OCI-LY1 (cell line): ENCODE results near the gene CXCL6.

ENCODE experiments used
- H2AFZ ChIP-seq: fragments of 200-600 bp; sonication (generic), shearing (Covaris generic); 2 replicates; pipeline ENCODE4 v1.6.0; 2014; ENCODE audit warnings: antibody characterized with exemption, mild to moderate bottlenecking, low read length
- H3F3A ChIP-seq: fragments of 200-600 bp; sonication (generic), shearing (Covaris generic); 2 replicates; pipeline ENCODE4 v1.6.0; 2014; ENCODE audit warnings: mild to moderate bottlenecking, antibody characterized with exemption, low read length, moderate library complexity; ENCODE audit not compliant: insufficient read depth
- H3K27ac ChIP-seq: fragments of 200-600 bp; sonication (generic); 2 replicates; pipeline ENCODE4 v1.5.1; 2014; ENCODE audit warnings: low read length, mixed run types, mild to moderate bottlenecking, low read depth; ENCODE audit not compliant: poor library complexity, severe bottlenecking
- H3K27me3 ChIP-seq: fragments of 200-600 bp; sonication (generic); 2 replicates; pipeline ENCODE4 v1.6.0; 2014; ENCODE audit warnings: antibody characterized with exemption, mild to moderate bottlenecking, low read length, moderate library complexity; ENCODE audit not compliant: insufficient read depth
- H3K36me3 ChIP-seq: fragments of 200-600 bp; sonication (generic); 2 replicates; pipeline ENCODE4 v1.6.1; 2014; ENCODE audit warnings: mild to moderate bottlenecking, antibody characterized with exemption, low read length, moderate library complexity, mixed read lengths; ENCODE audit not compliant: insufficient read depth
- H3K4me1 ChIP-seq: fragments of 200-600 bp; sonication (generic); 2 replicates; pipeline ENCODE4 v1.5.1; 2014; ENCODE audit warnings: mild to moderate bottlenecking, low read length, moderate library complexity; ENCODE audit not compliant: insufficient read depth, severe bottlenecking
- H3K4me2 ChIP-seq: fragments of 200-600 bp; sonication (generic), shearing (Covaris generic); 2 replicates; pipeline ENCODE4 v1.6.1; 2014; ENCODE audit warnings: low read length
- H3K4me3 ChIP-seq: fragments of 200-600 bp; sonication (generic); 2 replicates; pipeline ENCODE4 v1.5.1; 2014; ENCODE audit warnings: low read length, low read depth, mild to moderate bottlenecking, mixed read lengths; ENCODE audit not compliant: poor library complexity, severe bottlenecking
- H3K79me2 ChIP-seq: fragments of 200-600 bp; shearing (Covaris generic); 2 replicates; pipeline ENCODE4 v1.6.1; 2016; ENCODE audit warnings: mixed run types, low read length, mixed read lengths; ENCODE audit not compliant: insufficient read depth
- H3K9ac ChIP-seq: fragments of 200-600 bp; sonication (generic), shearing (Covaris generic); 2 replicates; pipeline ENCODE4 v1.6.1; 2014; ENCODE audit warnings: mild to moderate bottlenecking, low read length, mixed read lengths
- H3K9me2 ChIP-seq: fragments of 200-600 bp; sonication (generic), shearing (Covaris generic); 2 replicates; pipeline ENCODE4 v1.6.1; 2014; ENCODE audit warnings: low read depth, mild to moderate bottlenecking, low read length, mixed read lengths
- H3K9me3 ChIP-seq: fragments of 200-600 bp; shearing (Covaris generic); 2 replicates; pipeline ENCODE4 v1.6.1; 2014; ENCODE audit warnings: low read length, mixed read lengths
- H4K20me1 ChIP-seq: fragments of 200-600 bp; sonication (generic), shearing (Covaris generic); 2 replicates; pipeline ENCODE4 v1.6.0; 2016; ENCODE audit warnings: mild to moderate bottlenecking, low read length; ENCODE audit not compliant: insufficient read depth
- CTCF ChIP-seq: fragments of 200-600 bp; sonication (generic), shearing (Covaris generic); IDR thresholded peaks from 2 replicates; pipeline ENCODE4 v1.5.1; 2017; ENCODE audit warnings: mild to moderate bottlenecking, antibody characterized with exemption, low read length, moderate library complexity, mixed read lengths
- EZH2 ChIP-seq: fragments of 200-600 bp; sonication (generic), shearing (Covaris generic); IDR thresholded peaks from 2 replicates; pipeline ENCODE4 v1.8.0; 2017; ENCODE audit warnings: borderline replicate concordance, mixed run types, mild to moderate bottlenecking, antibody characterized with exemption, low read length, moderate library complexity, mixed read lengths

Gene CXCL6

GRCh38 chr4:73885574-73886267 lies 49.2 kb downstream of the CXCL6 start:
- Histone ChIP-seq H3K4me3 (no peak overlapping the region), H3K27ac (no peak overlapping the region)

More at GRCh38 chr4:73885574-73886267, 49.2 kb downstream of the CXCL6 start:
- TF ChIP-seq CTCF (no peak), EZH2 (no peak)
- Histone ChIP-seq H3K79me2 (no peaks in the 10 kb centered on the region), H2AFZ (no peak overlapping the region), H3K9ac (no peak overlapping the region), H3K9me3 (no peaks in the 10 kb centered on the region), H3F3A (no peaks in the 10 kb centered on the region), H3K36me3 (no peaks in the 10 kb centered on the region), H4K20me1 (no peaks in the 10 kb centered on the region), H3K9me2 (no peaks in the 10 kb centered on the region), H3K4me1 (no peaks in the 10 kb centered on the region), H3K27me3 (no peaks in the 10 kb centered on the region), H3K4me2 (no peak overlapping the region)
